ENCODE data around the gene DDI1.
"Not testable (repeated sequence)": the region's sequence is repeated elsewhere in the genome, so short reads cannot be mapped to it uniquely, and the experiment has no call there.

The DDI1 gene

GRCh38 chr11:104043142-104043541, 6.7 kb downstream of the DDI1 start:
- DNase-seq, result no peak

GRCh38 chr11:104043678-104044239, 7.3 kb downstream of the DDI1 start:
- DNase-seq, result no peak

- no peak for DNase-seq
These were observed 9.9 kb downstream of the DDI1 start for GRCh38 chr11:104046331-104046730.

- not testable (repeated sequence) for DNase-seq
These were observed 10.4 kb downstream of the DDI1 start for GRCh38 chr11:104046858-104047257.

- no peak for DNase-seq
These were observed 12.7 kb downstream of the DDI1 start for GRCh38 chr11:104049116-104049515.

DNA sequence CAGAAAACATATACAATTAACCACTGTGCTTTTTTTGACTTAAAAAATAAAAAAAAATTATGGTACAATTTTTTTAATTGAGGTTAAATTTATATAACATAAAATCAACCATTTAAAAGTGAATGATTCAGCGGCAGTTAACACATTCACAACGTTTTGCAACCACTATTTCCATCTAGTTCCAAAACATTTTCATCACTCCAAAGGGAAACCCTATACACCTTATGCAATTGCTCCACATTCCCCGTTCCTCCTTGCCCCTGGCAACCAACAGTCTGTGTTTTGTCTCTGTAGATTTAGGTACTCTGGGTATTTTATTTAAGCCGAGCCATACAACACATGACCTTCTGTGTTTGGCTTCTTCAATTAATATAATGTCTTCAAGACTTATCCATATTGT, 15.3 kb downstream of the DDI1 start:
- no peak for DNase-seq

DNA sequence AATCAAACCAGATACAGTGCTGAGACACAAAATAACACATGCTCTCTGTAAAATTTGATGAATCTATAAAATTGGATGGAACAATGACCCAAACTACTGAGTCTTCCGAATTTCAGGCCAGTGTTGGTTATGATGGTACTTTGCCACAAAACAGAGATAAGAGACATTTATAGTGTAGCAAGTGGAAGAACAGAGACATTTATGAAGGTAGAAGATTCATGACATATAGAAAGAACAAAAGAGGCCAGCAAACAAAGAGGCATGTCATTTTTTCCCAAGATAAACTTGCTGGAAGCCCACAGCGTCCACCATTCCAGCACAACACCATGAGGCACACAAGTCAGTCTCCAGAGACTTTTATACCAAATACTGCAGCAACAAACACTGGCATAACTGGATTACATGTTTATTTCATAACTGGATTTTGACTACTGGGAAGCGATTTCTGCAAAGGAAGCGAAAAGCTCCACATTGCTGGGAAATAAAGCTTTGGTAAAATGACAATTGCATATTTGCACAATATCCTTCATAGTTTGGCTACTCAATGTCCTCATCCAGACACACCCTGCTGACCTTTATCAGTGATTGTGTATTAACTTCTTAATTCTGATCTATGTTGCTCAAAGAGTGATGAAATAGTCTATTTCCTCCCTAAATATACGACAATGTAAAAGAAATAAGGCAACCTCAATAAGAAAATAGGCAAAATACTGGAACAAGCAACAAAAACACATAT, 17.5 kb downstream of the DDI1 start:
- DNase-seq, result no peak

DNA sequence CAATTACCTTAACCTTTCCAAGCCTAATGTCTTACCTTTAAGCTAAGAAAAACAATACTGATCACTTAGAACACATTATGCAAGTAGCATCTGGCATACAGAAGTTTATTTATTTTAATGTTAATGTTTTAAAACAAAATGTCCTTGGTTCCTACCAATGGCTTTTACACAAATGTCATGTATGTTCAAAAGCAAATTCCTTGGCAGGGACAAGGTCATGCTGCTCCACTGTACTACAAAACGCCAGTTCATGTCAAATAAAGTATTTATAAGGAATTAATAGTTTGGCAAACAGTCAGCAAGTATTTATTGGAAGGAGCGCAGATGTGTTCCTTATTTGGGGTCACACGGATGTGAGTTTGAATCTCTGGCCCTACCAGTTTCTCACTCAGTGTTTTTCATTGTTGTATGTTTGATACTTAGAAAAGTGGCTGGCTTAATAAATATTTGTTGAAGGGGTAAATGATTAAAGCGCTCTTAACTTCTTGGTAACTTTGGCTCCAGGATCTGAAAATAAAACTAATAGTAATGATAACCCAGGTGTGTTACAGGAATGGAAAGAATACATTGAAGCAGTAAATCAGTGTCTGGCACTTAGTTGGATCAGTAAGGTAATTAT, 18.6 kb downstream of the DDI1 start:
- no peak for DNase-seq

GRCh38 chr11:104055596-104055995, 19.2 kb downstream of the DDI1 start:
- DNase-seq, result no peak

GRCh38 chr11:104057908-104058307, 21.5 kb downstream of the DDI1 start:
- no peak for DNase-seq

DNA sequence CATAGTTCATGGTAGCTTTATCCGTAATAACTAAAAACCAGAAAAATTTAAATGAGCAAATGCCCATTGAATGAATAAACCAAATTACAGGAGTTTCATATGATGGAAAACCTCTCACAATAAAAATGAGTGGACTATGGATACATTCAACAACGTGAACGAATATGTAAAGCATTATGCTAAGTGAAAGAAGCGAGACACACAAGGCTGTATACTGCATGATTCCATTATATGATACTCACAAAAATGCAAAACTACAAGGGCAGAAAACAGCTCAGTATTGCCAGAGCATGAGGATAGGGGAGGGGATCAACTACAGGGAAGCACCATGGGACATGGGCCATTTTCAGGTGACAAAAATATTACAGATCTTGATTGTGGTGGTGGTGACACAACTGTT, 22.2 kb downstream of the DDI1 start:
- no peak for DNase-seq

- DNase-seq, result no peak
These were observed 23.8 kb downstream of the DDI1 start for GRCh38 chr11:104060004-104060794.

GRCh38 chr11:104060820-104061219, 24.4 kb downstream of the DDI1 start:
- DNase-seq, result no peak

- no peak for DNase-seq
These were observed 25.5 kb downstream of the DDI1 start for GRCh38 chr11:104061853-104062521.

GRCh38 chr11:104064034-104064630, 27.7 kb downstream of the DDI1 start:
- DNase-seq, result no peak

- DNase-seq, result no peak
These were observed 31.1 kb downstream of the DDI1 start for GRCh38 chr11:104067534-104067933.

- DNase-seq, result no peak
These were observed 37.7 kb downstream of the DDI1 start for GRCh38 chr11:104073950-104074705.

DNA sequence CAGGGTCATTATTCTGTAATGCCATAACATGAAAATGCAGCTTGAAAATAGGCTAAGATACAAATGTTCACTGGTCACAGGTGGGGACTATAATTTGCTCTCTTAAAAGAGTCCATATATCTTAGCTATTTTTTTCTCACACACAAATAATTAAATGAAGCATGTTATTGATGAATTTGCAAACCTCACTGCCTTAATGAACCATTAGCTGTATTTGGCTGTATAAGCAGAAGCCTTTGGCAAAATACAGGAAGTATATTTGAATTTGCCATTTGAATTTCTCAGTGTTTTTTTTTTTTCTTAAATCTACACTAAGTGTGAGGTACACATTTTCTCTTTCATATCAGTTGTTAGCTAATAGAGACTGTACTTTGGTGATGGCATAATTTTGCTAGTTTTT, 38.7 kb downstream of the DDI1 start:
- DNase-seq, result no peak

- no peak for DNase-seq
These were observed 39.3 kb downstream of the DDI1 start for GRCh38 chr11:104075706-104076105.

DNA sequence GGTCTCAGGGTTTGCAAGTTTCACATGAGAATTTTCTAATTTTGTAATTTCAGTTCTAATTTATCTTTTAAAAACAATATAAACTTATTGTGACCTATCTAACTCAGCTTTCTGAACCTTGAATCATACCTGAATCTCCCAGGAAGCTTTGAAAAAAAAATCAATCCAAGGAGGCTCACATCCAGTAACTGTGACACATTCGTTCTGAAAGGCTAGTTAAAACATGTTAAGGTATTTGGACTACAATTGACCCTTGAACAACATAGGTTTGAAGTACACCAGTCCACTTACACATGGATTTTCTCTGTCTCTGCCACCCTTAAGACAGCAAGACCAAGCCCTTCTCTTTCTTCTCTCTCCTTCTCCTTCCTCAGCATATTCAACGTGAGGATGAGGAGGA, 40.0 kb downstream of the DDI1 start:
- no peak for DNase-seq

DNA sequence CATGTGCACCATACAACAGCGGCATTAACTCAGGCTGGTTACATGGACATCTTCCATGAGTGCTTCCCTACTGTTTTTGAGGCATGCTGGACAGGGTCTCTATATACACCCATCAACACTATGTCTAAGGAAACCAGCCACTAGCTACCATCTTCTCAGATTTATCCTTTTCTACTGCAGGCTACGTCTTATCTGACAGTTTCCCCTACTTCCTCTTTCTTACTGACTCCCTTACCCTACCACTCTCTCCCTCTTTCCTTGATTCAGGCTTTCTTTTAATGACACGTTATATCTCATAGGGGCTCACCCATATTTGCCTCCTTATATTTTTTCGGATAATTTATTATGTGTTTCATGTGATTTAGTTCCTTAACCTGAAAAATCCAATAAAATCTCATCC, 41.8 kb downstream of the DDI1 start:
- no peak for DNase-seq

- no peak for DNase-seq
These were observed 42.6 kb downstream of the DDI1 start for GRCh38 chr11:104078995-104079394.
